HFFc6 (cell line): ENCODE measurements around the gene ADM5. TPM values are rescaled to one million over a fixed set of nuclear protein-coding genes. Genes with fewer than 3 reads are reported as not detected.

Experiments used
- DNase-seq: peaks from one replicate; pipeline ENCODE4 v3.0.0-alpha.2; 2018
- H3K27ac Mint-ChIP-seq: 2 replicates; pipeline ENCODE4 v1.8.0; 2020; ENCODE audit warnings: mild to moderate bottlenecking, mixed read lengths
- H3K27me3 Mint-ChIP-seq: 2 replicates; pipeline ENCODE4 v1.8.0; 2021; ENCODE audit warnings: mild to moderate bottlenecking, moderate library complexity, mixed read lengths; ENCODE audit not compliant: insufficient read depth
- H3K36me3 Mint-ChIP-seq: 2 replicates; pipeline ENCODE4 v1.8.0; 2021; ENCODE audit warnings: low read depth, mixed read lengths
- H3K4me1 Mint-ChIP-seq: 2 replicates; pipeline ENCODE4 v1.8.0; 2020; ENCODE audit warnings: low read depth, mixed read lengths
- H3K4me3 Mint-ChIP-seq: 2 replicates; pipeline ENCODE4 v1.8.0; 2020; ENCODE audit warnings: mild to moderate bottlenecking, moderate library complexity, mixed read lengths
- H3K9me3 Mint-ChIP-seq: 2 replicates; pipeline ENCODE4 v1.8.0; 2020; ENCODE audit warnings: mild to moderate bottlenecking, mixed read lengths
- total RNA-seq, 6 experiments: library from RNA; stranded (reverse); fragmentation: NEBNext Ultra II Directional; extraction: Animal tissue kit (Norgen Biotek cat#: 25700); gene quantifications; 2 replicates in 1 of 6; 3 replicates in 5 of 6; pipeline ENCODE4 v1.2.3, GENCODE V29; 2021
- TF ChIP-seq, protein P1 (sequence below): fragments of 200-600 bp; sonication (generic); IDR thresholded peaks from 2 replicates; pipeline ENCODE4 v1.5.0; 2021; ENCODE audit warnings: antibody characterized with exemption, mild to moderate bottlenecking

The ADM5 gene
- total RNA-seq, 6 experiments from 2014 or later, result 0.74 to 0.99 (median 0.87) TPM

DNA sequence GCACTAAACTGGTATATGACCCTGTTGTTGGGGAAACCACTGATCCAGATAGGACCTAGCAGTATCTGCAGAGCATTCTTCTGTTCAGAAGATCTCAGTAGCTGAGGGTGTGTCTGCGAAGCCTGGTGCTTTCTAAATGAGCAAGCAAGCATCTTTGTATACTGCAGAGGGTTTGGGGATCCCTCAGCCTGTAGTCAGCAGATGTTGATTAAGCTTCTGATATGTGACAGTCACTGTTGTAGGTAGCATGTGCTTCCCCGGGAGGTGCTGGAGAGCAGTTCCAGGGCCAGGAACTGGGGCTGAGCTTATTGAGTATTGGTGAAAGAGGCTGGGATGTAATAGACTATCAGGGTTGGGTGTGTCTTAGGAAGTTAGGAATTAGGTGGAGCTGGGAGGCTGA, 45.9 kb upstream of the ADM5 start:
- peaks cover 48% of the 10 kb centered on the region for H3K4me1 Mint-ChIP-seq

DNA sequence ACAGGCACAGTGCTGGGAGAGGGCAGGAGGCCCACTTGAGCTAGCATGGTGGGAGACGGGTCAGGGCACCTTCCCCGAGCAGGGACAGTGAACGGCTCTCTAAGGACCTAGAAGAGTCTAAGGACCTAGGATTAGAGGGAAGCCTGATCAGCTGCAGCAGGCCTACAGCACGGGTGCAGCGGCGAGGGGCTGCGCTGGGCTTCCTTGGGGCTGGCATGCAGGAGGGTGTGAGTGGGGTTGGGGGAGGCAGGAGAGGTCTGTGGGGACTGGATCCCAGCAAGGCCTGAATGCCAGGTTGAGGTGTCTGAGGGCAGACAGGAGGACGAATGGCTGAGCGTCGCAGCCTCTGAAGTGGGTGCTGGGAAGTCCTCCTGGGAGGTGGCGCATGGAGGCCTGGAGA, 43.8 kb upstream of the ADM5 start:
- H3K36me3 Mint-ChIP-seq, result peaks cover 31% of the 10 kb centered on the region
- TF ChIP-seq, protein P1, sequence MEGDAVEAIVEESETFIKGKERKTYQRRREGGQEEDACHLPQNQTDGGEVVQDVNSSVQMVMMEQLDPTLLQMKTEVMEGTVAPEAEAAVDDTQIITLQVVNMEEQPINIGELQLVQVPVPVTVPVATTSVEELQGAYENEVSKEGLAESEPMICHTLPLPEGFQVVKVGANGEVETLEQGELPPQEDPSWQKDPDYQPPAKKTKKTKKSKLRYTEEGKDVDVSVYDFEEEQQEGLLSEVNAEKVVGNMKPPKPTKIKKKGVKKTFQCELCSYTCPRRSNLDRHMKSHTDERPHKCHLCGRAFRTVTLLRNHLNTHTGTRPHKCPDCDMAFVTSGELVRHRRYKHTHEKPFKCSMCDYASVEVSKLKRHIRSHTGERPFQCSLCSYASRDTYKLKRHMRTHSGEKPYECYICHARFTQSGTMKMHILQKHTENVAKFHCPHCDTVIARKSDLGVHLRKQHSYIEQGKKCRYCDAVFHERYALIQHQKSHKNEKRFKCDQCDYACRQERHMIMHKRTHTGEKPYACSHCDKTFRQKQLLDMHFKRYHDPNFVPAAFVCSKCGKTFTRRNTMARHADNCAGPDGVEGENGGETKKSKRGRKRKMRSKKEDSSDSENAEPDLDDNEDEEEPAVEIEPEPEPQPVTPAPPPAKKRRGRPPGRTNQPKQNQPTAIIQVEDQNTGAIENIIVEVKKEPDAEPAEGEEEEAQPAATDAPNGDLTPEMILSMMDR, result no peak
- no peak for DNase-seq
- no peak overlapping the region for H3K27ac Mint-ChIP-seq
- H3K4me1 Mint-ChIP-seq, result peaks cover 37% of the 10 kb centered on the region
- no peaks in the 10 kb centered on the region for H3K9me3 Mint-ChIP-seq
- H3K27me3 Mint-ChIP-seq, result peaks cover 15% of the 10 kb centered on the region
- H3K4me3 Mint-ChIP-seq, result no peak overlapping the region

More for the DNA sequence above, 45.9 kb upstream of the ADM5 start:
- Mint-ChIP-seq H3K27ac (peak overlapping the region; percentile 100), H3K36me3 (peaks cover 26% of the 10 kb centered on the region), H3K9me3 (no peaks in the 10 kb centered on the region), H3K4me3 (peak overlapping the region; percentile 99), H3K27me3 (peaks cover 18% of the 10 kb centered on the region)
- TF ChIP-seq, protein P1, result no peak
- DNase-seq, result no peak

DNA sequence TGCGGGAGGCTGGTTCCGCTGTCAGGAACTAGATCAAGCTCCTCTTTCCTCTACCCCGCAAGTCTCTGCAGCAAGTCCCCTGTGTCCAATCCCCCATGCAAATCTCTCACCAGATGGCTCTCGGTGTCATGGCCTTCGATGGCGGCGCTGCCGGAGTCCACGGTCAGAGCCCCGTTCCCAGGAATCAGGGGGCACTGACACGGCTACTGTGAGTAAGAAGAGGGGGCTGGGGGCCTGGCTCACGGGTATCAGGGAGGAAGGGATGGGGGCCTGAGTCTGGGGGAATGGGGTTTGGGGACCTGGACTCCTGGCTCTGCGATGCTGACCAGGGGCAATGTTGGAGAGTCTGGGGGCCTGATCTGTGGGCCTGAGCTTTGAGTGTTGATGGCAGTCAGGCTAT, 43.4 kb upstream of the ADM5 start:
- Mint-ChIP-seq H3K27ac (no peak overlapping the region), H3K4me3 (no peak overlapping the region), H3K9me3 (no peaks in the 10 kb centered on the region), H3K4me1 (peaks cover 33% of the 10 kb centered on the region), H3K27me3 (peaks cover 11% of the 10 kb centered on the region), H3K36me3 (peaks cover 27% of the 10 kb centered on the region)
- DNase-seq, result no peak
- TF ChIP-seq, protein P1, result no peak

DNA sequence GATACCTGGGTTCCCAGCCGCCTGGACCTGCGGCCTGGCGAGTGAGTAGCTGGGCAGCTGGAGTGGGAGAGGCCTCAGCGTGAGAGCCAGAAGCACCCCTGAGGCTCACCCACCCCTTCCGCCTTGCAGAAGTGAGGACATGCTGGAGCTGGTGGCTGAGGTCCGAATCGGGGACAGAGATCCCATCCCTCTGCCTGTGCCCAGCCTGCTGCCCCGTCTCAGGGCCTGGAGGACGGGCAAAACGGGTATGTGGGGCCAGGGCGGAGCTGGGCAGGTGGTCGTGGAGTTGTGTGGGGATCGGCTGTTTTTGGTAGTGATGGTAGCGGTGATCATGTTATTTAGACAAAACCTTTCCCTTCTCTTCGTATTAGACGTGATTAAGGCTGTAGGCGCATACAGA, 42.8 kb upstream of the ADM5 start:
- no peaks in the 10 kb centered on the region for H3K9me3 Mint-ChIP-seq
- H3K36me3 Mint-ChIP-seq, result peaks cover 25% of the 10 kb centered on the region
- H3K27me3 Mint-ChIP-seq, result peaks cover 7% of the 10 kb centered on the region
- peaks cover 27% of the 10 kb centered on the region for H3K4me1 Mint-ChIP-seq
- H3K4me3 Mint-ChIP-seq, result no peak overlapping the region
- no peak for DNase-seq
- no peak overlapping the region for H3K27ac Mint-ChIP-seq
- TF ChIP-seq, protein P1, result no peak

DNA sequence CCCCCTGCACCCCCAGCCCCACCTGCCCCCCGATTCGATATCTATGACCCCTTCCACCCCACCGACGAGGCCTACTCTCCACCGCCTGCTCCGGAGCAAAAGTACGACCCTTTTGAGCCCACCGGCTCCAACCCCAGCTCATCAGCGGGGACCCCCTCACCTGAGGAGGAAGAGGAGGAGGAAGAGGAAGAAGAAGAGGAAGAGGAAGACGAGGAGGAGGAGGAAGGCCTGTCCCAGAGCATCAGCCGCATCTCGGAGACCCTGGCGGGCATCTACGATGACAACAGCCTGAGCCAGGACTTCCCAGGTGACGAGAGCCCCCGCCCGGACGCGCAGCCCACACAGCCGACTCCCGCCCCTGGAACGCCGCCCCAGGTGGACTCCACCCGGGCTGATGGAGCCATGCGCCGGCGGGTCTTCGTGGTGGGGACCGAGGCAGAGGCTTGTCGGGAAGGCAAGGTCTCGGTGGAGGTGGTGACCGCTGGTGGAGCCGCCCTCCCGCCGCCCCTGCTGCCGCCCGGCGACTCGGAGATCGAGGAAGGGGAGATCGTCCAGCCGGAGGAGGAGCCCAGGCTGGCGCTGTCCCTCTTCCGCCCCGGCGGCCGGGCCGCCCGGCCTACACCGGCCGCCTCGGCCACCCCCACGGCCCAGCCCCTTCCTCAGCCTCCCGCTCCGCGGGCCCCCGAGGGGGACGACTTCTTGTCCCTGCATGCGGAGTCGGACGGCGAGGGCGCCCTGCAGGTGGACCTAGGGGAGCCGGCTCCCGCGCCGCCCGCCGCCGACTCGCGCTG, 38.2 kb upstream of the ADM5 start:
- H3K36me3 Mint-ChIP-seq, result peaks cover 16% of the 10 kb centered on the region
- H3K27me3 Mint-ChIP-seq, result peaks cover 4% of the 10 kb centered on the region
- TF ChIP-seq, protein P1, result no peak

More for the DNA sequence above, 38.2 kb upstream of the ADM5 start:
- no peak overlapping the region for H3K27ac Mint-ChIP-seq
- H3K4me3 Mint-ChIP-seq, result no peak overlapping the region
- H3K9me3 Mint-ChIP-seq, result no peaks in the 10 kb centered on the region
- no peaks in the 10 kb centered on the region for H3K4me1 Mint-ChIP-seq
- no peak for DNase-seq
